GM23338 (cell line): Measurements from ENCODE around the gene OR51I2. TPM values are rescaled to one million over a fixed set of nuclear protein-coding genes. Genes with fewer than 3 reads are reported as not detected.

Experiments used
- ATAC-seq: fragments of 200-7000 bp; cut with Tn5 transposase; 3 replicates; pipeline ENCODE4 v1.9.1; 2020
- DNase-seq: peaks from one replicate; pipeline ENCODE4 v3.0.0-alpha.2; 2015; ENCODE audit warnings: low spot score
- H2AFZ ChIP-seq: fragments of 200-600 bp; sonication (generic); 2 replicates; pipeline ENCODE4 v1.8.0; 2016; ENCODE audit warnings: antibody characterized with exemption, mild to moderate bottlenecking, moderate library complexity
- H3F3A ChIP-seq: fragments of 200-600 bp; sonication (generic); replicated peaks from 2 replicates; pipeline ENCODE4 v1.8.0; 2017; ENCODE audit warnings: antibody characterized with exemption, mixed run types, low read depth
- H3K27ac ChIP-seq: fragments of 200-600 bp; sonication (generic); 2 replicates; pipeline ENCODE4 v1.6.1; 2016; ENCODE audit warnings: low read depth
- H3K27me3 ChIP-seq: fragments of 200-600 bp; sonication (generic); 2 replicates; pipeline ENCODE4 v1.8.0; 2016; ENCODE audit warnings: mild to moderate bottlenecking, mixed run types, moderate library complexity; ENCODE audit not compliant: insufficient read depth
- H3K36me3 ChIP-seq: fragments of 200-600 bp; sonication (generic); 2 replicates; pipeline ENCODE4 v1.8.0; 2016; ENCODE audit warnings: mild to moderate bottlenecking; ENCODE audit not compliant: insufficient read depth
- H3K4me1 ChIP-seq: fragments of 200-600 bp; sonication (generic); 2 replicates; pipeline ENCODE4 v1.8.0; 2016; ENCODE audit warnings: mild to moderate bottlenecking, moderate library complexity; ENCODE audit not compliant: insufficient read depth
- H3K4me2 ChIP-seq: fragments of 200-600 bp; sonication (generic); 2 replicates; pipeline ENCODE4 v1.7.1; 2017; ENCODE audit warnings: mixed run types
- H3K4me3 ChIP-seq: fragments of 200-600 bp; sonication (generic); 2 replicates; pipeline ENCODE4 v1.6.1; 2016; ENCODE audit warnings: mixed run types
- H3K79me2 ChIP-seq: fragments of 200-600 bp; sonication (generic); replicated peaks from 2 replicates; pipeline ENCODE4 v1.8.0; 2017; ENCODE audit warnings: mild to moderate bottlenecking; ENCODE audit not compliant: insufficient read depth
- H3K9me2 ChIP-seq: fragments of 200-600 bp; sonication (generic); 2 replicates; pipeline ENCODE4 v1.8.0; 2017; ENCODE audit not compliant: insufficient read depth
- H4K20me1 ChIP-seq: fragments of 200-600 bp; sonication (generic); replicated peaks from 2 replicates; pipeline ENCODE4 v1.8.0; 2017; ENCODE audit warnings: mild to moderate bottlenecking; ENCODE audit not compliant: insufficient read depth
- H3K27ac Mint-ChIP-seq: 2 replicates; pipeline ENCODE4 v1.8.0; 2020; ENCODE audit warnings: inconsistent platforms, mild to moderate bottlenecking, moderate library complexity, mixed read lengths
- H3K27me3 Mint-ChIP-seq: 3 replicates; pipeline ENCODE4 v1.8.0; 2022; ENCODE audit warnings: low read depth, mild to moderate bottlenecking, moderate library complexity, mixed read lengths, inconsistent platforms; ENCODE audit not compliant: insufficient read depth, poor library complexity
- H3K36me3 Mint-ChIP-seq: 3 replicates; pipeline ENCODE4 v1.8.0; 2021; ENCODE audit warnings: low read depth, mild to moderate bottlenecking, inconsistent platforms, moderate library complexity, mixed read lengths
- H3K4me1 Mint-ChIP-seq: 3 replicates; pipeline ENCODE4 v1.8.0; 2020; ENCODE audit warnings: mild to moderate bottlenecking, inconsistent platforms, mixed read lengths
- H3K4me3 Mint-ChIP-seq: 3 replicates; pipeline ENCODE4 v1.8.0; 2021; ENCODE audit warnings: moderate library complexity, mild to moderate bottlenecking, inconsistent platforms, mixed read lengths
- H3K9me3 Mint-ChIP-seq: 3 replicates; pipeline ENCODE4 v1.8.0; 2020; ENCODE audit warnings: moderate library complexity, mild to moderate bottlenecking, inconsistent platforms, mixed read lengths
- CREB1 ChIP-seq: fragments of 250-450 bp; sonication (Bioruptor Pico); IDR thresholded peaks from 2 replicates; pipeline ENCODE4 v1.5.0; 2020; ENCODE audit warnings: low read depth, mild to moderate bottlenecking, moderate library complexity
- ETS1 ChIP-seq: IDR thresholded peaks from 2 replicates; pipeline ENCODE4 v1.6.1; 2016; ENCODE audit warnings: antibody characterized with exemption
- EZH2 ChIP-seq: fragments of 200-600 bp; sonication (generic); IDR thresholded peaks from one replicate; pipeline ENCODE4 v1.8.0; 2017; ENCODE audit warnings: antibody characterized with exemption, mild to moderate bottlenecking, low read depth; ENCODE audit not compliant: unreplicated experiment
- EZH2phosphoT487 ChIP-seq: fragments of 200-600 bp; sonication (generic); IDR thresholded peaks from one replicate; pipeline ENCODE4 v1.8.1; 2018; ENCODE audit warnings: antibody characterized with exemption; ENCODE audit not compliant: unreplicated experiment
- JUNB ChIP-seq: IDR thresholded peaks from one replicate; pipeline ENCODE4 v1.6.1; 2016; ENCODE audit warnings: antibody characterized with exemption; ENCODE audit not compliant: unreplicated experiment
- NANOG ChIP-seq: IDR thresholded peaks from 2 replicates; pipeline ENCODE4 v1.6.1; 2016; ENCODE audit warnings: antibody characterized with exemption, borderline replicate concordance
- REST ChIP-seq: IDR thresholded peaks from one replicate; pipeline ENCODE4 v1.6.1; 2018; ENCODE audit warnings: antibody characterized with exemption; ENCODE audit not compliant: unreplicated experiment
- STAT1 ChIP-seq: IDR thresholded peaks from one replicate; pipeline ENCODE4 v1.6.1; 2016; ENCODE audit warnings: antibody characterized with exemption; ENCODE audit not compliant: unreplicated experiment
- ZNF114 ChIP-seq: fragments of 250-450 bp; sonication (Bioruptor Pico); IDR thresholded peaks from 2 replicates; pipeline ENCODE4 v1.5.0; 2020; ENCODE audit warnings: mild to moderate bottlenecking, moderate library complexity
- ZNF331 ChIP-seq: fragments of 250-450 bp; sonication (Bioruptor Pico); IDR thresholded peaks from 2 replicates; pipeline ENCODE4 v1.5.0; 2020; ENCODE audit warnings: low read depth, mild to moderate bottlenecking, moderate library complexity
- ZNF462 ChIP-seq: fragments of 250-450 bp; sonication (Bioruptor Pico); IDR thresholded peaks from 2 replicates; pipeline ENCODE4 v1.5.0; 2020; ENCODE audit warnings: mild to moderate bottlenecking, moderate library complexity
- polyA plus RNA-seq: library from polyadenylated mRNA; unstranded; fragments of >200 nt; fragmentation: Nextera tagmentation; extraction: Ambion mirVana; gene quantifications from 2 replicates; pipeline ENCODE4 v1.2.1, GENCODE V29; 2016
- total RNA-seq: library from RNA; depleted of rRNA; stranded (reverse); fragments of >200 nt; shearing (Covaris generic); gene quantifications from 2 replicates; pipeline ENCODE4 v1.2.3, GENCODE V29; 2014

OR51I2 gene
- total and polyA plus RNA-seq, 2 experiments from 2014 or later: not detected

GRCh38 chr11:5500393-5500801, 51.3 kb downstream of the OR51I2 start:
- no peaks in the 10 kb centered on the region for H3K36me3 ChIP-seq
- Mint-ChIP-seq H3K27ac (no peak overlapping the region), H3K4me1 (peaks cover 5% of the 10 kb centered on the region; the same call in 2 of the 3 replicates), H3K9me3 (no peaks in the 10 kb centered on the region), H3K27me3 (peaks cover 5% of the 10 kb centered on the region), H3K36me3 (no peaks in the 10 kb centered on the region), H3K4me3 (no peak overlapping the region)
- H3F3A ChIP-seq: no peaks in the 10 kb centered on the region
- no peaks in the 10 kb centered on the region for H3K27me3 ChIP-seq
- no peaks in the 10 kb centered on the region for H3K79me2 ChIP-seq
- no peak for DNase-seq
- H2AFZ ChIP-seq: no peak overlapping the region
- no peak overlapping the region for H3K4me3 ChIP-seq
- H3K9me2 ChIP-seq: 0 out of 2 replicates have a peak, but pooled peaks cover 4% of the 10 kb centered on the region
- TF ChIP-seq CREB1 (CRISPR knock-in tag) (no peak), NANOG (no peak), REST (no peak), JUNB (no peak), EZH2 (no peak), ZNF331 (CRISPR knock-in tag) (no peak), ETS1 (no peak), ZNF462 (CRISPR knock-in tag) (no peak), EZH2phosphoT487 (no peak), ZNF114 (CRISPR knock-in tag) (no peak), STAT1 (no peak)
- no peak overlapping the region for H3K4me2 ChIP-seq
- ATAC-seq: no peak
- H3K27ac ChIP-seq: no peak overlapping the region
- no peaks in the 10 kb centered on the region for H4K20me1 ChIP-seq
- no peaks in the 10 kb centered on the region for H3K4me1 ChIP-seq
